ENCODE data around the gene SNCAIP. TPM values are rescaled to one million over a fixed set of nuclear protein-coding genes. Genes with fewer than 3 reads are reported as not detected.

SNCAIP gene
- total and polyA plus RNA-seq, 9 of the 15 experiments (the other 6 are each of a cell fraction or from before 2014, with no cell fraction given) = 0.04 TPM; not detected in 8

DNA sequence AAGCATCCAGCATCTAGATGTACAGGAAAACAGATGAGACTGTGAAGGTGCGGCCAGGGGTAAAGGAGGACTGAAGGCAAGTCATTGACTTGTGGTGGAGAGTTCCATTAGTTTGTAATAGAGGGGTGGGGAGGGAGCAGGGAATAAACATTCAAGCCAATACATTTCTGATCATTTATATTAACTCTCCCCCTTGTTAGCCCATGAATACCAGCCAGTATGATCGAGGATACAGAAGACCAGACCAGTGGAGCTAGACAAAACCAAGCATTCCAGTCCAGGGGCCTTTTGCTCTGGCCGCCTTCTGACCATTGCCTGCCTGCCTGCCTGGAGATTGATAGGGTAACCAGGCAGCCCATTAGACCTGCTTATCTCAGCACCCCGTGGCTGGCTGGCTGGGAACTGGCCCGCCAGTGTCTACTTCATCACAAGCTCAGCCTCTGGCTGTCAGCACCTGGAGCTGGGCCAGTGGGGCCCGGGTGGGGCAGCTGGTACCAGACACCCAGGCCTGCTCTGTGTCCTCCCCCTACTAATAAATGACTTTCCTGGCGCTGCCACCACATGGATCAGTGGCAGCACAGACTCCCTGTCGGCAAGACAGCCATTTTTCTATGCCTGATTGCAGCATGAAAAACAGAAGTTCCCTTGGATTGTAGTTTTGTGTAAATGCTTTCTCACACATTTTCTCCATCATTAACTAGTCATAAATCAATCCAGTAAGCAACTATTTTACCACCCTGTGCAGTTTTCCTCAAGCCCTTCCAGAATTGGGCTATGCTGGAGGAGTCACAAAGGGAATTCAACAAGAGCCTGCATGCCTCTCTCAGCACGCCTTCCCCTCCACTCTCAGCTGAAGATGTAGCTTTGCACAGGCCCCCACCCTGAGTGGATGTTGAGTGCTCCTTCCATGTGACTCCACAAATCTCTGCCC, 181.3 kb downstream of the SNCAIP start:
- WGBS (ENCODE audit: insufficient coverage, low coverage, missing lambda C conversion rate) = under 1% methylated on average over 9 of the region's 9 CpGs
- intact Hi-C loops (cut with micrococcal nuclease) = loop anchor here (5.0 to 10.0 kb wide), 2 partner anchors 296 to 851 kb away; no protein-coding TSS in a partner anchor
- H3K9me1 ChIP-seq (ENCODE audit: control insufficient read depth, insufficient read depth, low read length) = no peaks in the 10 kb centered on the region
- ChIA-PET POLR2A (no interaction called here), CTCF (ENCODE audit: low intra/inter-chr PET ratio) (no interaction called here)
- H4K20me1 ChIP-seq (replicated peaks; ENCODE audit: control insufficient read depth, insufficient read depth, low read length) = no peaks in the 10 kb centered on the region
- no peak overlapping the region for H3K27ac ChIP-seq (ENCODE audit: extremely low read depth, low read depth, low read length)
- FAIRE-seq (no peak), ATAC-seq (no peak; the same call in 2 of the 3 replicates), DNase-seq (ENCODE audit: extremely low read depth in 1 of 4, low spot score in 3 of 4) (peak in 2 of 4 experiments; percentile 6 to 15)
- in situ Hi-C loops (cut with MboI) = loop anchor here (10.0 kb wide), 1 partner anchor 299 kb away; no protein-coding TSS in a partner anchor
- H3K79me2 ChIP-seq (ENCODE audit: control insufficient read depth, insufficient read depth, low read length) = no peaks in the 10 kb centered on the region
- H3K4me2 ChIP-seq (ENCODE audit: insufficient read depth, low read length) = no peak overlapping the region
- H2AFZ ChIP-seq (ENCODE audit: low read depth, low read length) = no peak overlapping the region
- no peaks in the 10 kb centered on the region for H3K9me3 ChIP-seq (replicated peaks; ENCODE audit: control insufficient read depth, insufficient read depth, low read depth, low read length)
- no peak overlapping the region for H3K4me3 ChIP-seq
- BruUV-seq (replicated peaks) = no TSS peak
- no peak overlapping the region for H3K9ac ChIP-seq (ENCODE audit: insufficient read depth in 1 of 2, low read depth in 2 of 2, low read length in 2 of 2)
- TF ChIP-seq ZNF124 (CRISPR knock-in tag; IDR thresholded peaks at IDR 0.05) = no peak
- TF ChIP-seq, protein P1, sequence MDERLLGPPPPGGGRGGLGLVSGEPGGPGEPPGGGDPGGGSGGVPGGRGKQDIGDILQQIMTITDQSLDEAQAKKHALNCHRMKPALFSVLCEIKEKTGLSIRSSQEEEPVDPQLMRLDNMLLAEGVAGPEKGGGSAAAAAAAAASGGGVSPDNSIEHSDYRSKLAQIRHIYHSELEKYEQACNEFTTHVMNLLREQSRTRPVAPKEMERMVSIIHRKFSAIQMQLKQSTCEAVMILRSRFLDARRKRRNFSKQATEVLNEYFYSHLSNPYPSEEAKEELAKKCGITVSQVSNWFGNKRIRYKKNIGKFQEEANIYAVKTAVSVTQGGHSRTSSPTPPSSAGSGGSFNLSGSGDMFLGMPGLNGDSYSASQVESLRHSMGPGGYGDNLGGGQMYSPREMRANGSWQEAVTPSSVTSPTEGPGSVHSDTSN (CRISPR knock-in tag; IDR thresholded peaks at IDR 0.05; ENCODE audit: low read depth) = no peak
- TF ChIP-seq, protein P1 (tag; conservative IDR thresholded peaks at IDR 0.05; ENCODE audit: low read depth) = peak; percentile 59
- no peak for TF ChIP-seq RHOXF2B (CRISPR knock-in tag; conservative IDR thresholded peaks at IDR 0.05)
- peaks cover 0 to 4% of the 10 kb centered on the region in 2 experiments; a peak in 2 of 5 replicates for H3K4me1 ChIP-seq (replicated peaks in 1 of 2; ENCODE audit: control insufficient read depth in 2 of 2, insufficient read depth in 2 of 2, low read length in 2 of 2)
- H3K36me3 ChIP-seq (ENCODE audit: control insufficient read depth, insufficient read depth, low read length) = no peaks in the 10 kb centered on the region
- no peaks in the 10 kb centered on the region; a peak in 1 of 5 replicates for H3K27me3 ChIP-seq (ENCODE audit: control insufficient read depth in 2 of 2, insufficient read depth in 2 of 2, low read length in 2 of 2)
